Measurements from ENCODE around the gene PCNT.

Gene PCNT

GRCh38 chr21:46411236-46411635, 87.3 kb downstream of the PCNT start:
- DNase-seq: no peak

- no peak for DNase-seq
These were observed 87.7 kb downstream of the PCNT start for GRCh38 chr21:46411691-46412090.

DNA sequence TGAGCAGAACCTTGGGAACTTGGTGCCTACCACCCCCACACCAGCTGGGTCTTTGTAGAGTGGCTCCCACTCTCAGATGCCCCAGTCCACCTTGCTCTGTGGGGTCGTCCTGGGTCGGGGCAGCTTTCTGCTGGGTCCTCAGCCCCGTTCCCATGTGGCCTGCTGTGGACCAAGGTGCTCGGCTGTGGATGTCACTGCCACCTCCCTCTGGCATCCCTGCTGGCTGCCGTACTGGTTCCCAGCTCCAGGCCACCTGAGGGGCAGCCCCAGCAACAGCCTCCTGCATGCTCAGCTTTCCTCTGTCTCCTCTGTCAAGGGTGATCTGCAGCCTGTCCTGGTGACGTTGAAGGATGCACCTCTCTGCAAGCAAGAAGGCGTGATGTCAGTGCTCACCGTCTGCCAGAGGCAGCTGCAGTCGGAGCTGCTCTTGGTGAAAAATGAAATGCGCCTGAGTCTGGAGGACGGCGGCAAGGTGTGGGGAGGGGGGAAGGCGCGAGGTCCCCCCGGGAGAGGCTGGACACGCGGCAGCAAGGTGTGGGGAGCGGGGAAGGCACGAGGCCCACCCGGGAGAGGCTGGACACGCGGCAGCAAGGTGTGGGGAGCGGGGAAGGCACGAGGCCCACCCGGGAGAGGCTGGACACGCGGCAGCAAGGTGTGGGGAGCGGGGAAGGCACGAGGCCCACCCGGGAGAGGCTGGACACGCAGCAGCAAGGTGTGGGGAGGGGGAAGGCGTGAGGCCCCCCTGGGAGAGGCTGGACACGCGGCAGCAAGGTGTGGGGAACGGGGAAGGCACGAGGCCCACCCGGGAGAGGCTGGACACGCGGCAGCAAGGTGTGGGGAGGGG, 88.8 kb downstream of the PCNT start:
- DNase-seq: no peak

DNA sequence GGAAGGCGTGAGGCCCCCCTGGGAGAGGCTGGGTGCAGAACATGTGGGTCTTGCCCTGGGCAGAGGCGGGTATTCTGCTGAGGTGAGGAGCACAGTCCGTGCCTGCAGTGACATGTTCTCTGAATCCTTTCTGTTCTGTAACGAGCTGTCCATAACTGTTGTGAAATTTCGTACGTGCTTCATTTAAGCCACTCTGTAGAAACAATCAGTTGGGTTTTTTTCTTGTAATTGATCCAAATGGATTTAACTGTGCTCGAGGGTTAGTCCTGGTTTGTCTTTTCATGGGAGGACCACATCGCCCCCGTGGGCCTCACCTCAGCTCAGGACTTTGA, 89.4 kb downstream of the PCNT start:
- no peak for DNase-seq

DNA sequence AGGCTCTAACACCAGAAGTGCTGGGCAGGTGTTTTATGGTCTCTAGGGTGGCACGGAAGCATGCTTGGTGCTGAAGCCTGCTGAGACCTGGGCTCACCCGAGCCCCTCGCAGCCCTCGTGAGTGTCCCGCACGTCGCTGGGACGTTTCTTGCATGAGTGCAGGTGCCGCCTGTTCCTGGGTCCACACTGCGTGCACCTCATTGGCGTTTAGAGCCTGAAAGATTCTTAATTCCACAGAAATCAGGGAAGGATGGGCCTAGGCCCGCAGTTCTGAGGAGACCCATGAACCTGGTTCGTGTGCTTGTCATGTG, 91.0 kb downstream of the PCNT start:
- DNase-seq: no peak

- DNase-seq: no peak
These were observed 92.6 kb downstream of the PCNT start for GRCh38 chr21:46416551-46416950.

GRCh38 chr21:46418265-46418946, 94.5 kb downstream of the PCNT start:
- no peak for DNase-seq

DNA sequence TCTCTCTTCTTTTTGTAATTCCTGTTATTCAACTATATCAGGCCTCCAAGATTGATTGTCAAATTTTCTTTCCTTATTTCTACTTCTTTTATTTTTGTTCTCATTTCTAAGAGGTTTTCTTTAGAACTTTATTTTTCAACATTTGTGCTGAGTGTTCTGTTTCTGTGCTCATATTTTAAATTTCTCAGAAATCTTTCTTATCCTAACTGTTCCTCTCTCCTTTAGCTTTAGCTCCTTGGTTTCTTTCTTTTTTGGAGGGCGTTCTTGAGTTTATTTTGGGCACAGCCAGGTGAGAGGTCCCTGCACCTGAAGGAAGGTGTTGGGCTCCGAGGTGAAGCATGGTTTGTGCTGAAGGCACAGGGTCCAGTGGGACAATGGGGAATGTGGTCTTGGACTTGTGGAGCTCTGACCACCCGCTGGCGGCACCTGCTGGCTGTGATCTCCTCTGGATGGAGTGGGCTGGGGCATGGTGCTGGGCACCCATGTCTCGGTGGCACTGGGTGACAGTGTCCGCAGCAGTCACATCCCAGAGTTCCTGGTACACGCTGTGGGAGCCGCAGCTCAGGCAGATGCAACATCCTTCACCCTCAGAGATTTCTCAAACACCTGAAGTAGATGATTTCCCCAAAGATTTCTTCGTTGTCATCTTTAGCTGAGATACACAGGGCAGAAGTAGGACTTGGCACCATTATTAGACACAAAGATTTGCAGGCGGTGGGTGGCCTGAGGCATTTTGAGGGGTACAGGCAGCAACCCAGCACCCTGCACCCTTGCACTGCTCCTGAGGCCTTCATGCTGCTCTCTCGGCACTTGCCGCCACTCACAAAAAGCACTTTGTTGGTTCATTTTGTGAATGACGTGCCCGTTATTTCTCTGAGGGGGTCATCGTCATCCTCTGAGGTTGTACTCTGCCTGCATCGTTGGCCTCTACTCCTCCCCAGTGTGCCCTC, 96.6 kb downstream of the PCNT start:
- no peak for DNase-seq

GRCh38 chr21:46421191-46421750, 97.3 kb downstream of the PCNT start:
- DNase-seq: no peak

- no peak for DNase-seq
These were observed 98.0 kb downstream of the PCNT start for GRCh38 chr21:46421756-46422555.

GRCh38 chr21:46422636-46423241, 98.8 kb downstream of the PCNT start:
- no peak for DNase-seq

DNA sequence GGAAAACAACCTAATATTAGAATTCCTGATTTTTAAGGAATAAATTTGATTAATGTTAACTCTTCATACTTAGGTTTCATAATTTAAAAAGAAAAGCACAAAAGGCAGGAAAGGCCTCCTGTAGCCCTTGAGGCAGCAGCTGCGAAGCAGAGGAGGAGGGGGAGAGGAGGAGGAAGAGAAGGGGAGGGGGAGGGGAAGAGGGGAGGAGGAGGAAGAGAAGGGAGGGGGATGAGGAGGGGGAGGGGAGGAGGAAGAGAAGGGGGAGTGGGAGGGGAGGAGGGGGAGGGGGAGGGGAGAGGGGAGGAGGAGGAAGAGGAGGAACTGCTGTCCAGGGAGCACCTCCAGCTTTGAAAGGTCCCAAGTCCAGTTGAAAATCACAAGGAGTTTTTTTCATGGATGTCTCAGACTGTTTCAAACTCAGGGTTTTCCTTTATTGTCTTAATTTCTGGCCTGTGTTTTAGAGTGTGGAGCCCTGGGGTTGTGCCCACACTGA, 99.6 kb downstream of the PCNT start:
- DNase-seq: no peak

DNA sequence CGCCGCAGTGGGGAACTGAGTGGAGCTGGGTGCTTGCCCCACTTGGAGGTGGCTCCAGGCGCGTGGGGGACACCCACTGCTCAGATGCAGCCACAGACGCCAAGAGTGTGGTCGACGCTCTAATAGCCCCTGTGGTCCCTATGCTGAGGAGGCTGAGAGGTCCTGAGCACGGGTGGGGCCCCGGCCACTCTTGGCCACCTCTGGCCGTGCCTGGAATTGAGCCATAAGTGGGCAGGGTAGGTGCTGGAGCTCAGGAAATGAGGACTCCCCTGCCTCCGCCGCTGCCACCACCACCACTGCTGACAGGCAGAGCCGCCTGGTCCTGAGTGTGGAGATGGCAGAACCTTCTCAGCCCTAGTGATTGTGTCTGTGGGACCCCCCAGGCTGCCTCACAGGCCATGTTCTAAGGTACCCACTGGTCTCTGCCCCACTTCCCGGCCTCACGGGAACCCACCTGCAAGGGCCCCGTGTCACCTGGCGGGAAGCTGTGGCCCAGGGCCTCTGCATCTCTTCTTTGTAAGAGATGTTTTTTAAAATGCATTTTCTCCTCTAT, 100.2 kb downstream of the PCNT start:
- DNase-seq: no peak

- DNase-seq: no peak
These were observed 100.7 kb downstream of the PCNT start for GRCh38 chr21:46424621-46425020.

GRCh38 chr21:46425041-46425440, 101.1 kb downstream of the PCNT start:
- no peak for DNase-seq

- DNase-seq: no peak
These were observed 101.6 kb downstream of the PCNT start for GRCh38 chr21:46425571-46425970.

- no peak for DNase-seq
These were observed 102.5 kb downstream of the PCNT start for GRCh38 chr21:46426313-46427046.

- no peak for DNase-seq
These were observed 103.6 kb downstream of the PCNT start for GRCh38 chr21:46427516-46427915.

- no peak for DNase-seq
These were observed 104.3 kb downstream of the PCNT start for GRCh38 chr21:46428286-46428685.

DNA sequence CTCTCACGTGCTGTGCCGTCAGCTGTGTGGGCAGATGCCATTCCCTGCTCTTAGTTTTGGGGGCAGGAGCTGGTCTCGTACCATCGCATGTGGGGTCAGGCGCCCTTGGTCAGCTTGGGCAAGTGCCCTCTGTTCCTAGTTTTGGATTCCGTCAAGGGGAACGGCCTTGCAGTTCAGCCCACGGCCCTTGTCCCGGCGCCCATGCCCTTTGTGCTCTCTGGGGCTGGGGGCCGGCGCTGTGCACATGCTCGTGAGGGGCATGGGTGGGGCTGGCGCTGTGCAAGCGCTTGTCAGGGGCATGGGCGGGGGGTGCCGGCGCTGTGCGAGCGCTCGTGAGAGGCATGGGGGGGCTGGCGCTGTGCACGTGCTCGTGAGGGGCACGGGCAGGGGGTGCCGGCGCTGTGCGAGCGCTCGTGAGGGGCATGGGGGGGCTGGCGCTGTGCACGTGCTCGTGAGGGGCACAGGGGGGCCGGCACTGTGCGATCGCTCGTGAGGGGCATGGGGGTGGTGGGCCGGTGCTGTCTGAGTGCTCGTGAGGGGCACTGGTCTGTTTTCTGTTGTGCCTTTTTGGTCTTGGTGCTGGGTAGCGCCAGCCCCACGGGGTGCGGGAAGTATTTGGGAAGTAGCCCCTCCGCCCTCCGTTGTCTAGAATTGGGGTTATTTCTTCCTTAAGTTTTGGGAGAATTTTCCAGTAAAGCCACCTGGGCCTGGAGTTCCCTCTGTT, 105.2 kb downstream of the PCNT start:
- no peak for DNase-seq

All from fibroblast of skin of scalp (primary cell).